ENCODE data around the gene SGMS2.

DNA sequence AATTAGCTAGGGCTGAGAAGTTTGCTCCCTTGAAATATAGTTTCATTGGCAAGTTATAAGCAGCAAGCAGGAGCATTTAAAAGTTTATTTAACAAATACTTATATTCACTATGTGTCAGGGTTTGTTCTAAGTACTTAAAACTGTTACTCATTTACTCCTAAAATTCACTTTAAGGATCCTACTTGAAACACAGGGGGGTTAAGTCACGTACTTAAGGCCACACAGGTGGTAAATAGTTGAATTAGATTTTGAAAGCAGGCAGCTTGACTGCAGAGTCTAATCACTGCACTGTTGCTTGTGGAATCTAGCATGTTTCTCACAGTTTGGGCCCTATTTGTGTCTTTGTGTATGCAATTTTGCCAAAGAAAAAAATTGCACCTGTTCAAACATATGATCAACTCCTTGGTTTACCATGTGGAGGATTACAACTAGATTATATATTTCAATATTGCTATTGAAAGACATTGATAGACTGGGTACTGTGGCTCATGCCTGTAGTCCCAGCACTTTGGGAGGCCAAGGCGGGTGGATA lies 7.6 kb downstream of the SGMS2 start:
- TF ChIP-seq POLR2A (IDR thresholded peaks at IDR 0.05; ENCODE audit: low read depth, low read length) (no peak), POLR2AphosphoS5 (IDR thresholded peaks at IDR 0.05; ENCODE audit: low read depth, low read length) (no peak), SPI1 (IDR thresholded peaks at IDR 0.05; ENCODE audit: low read depth, low read length) (no peak), TAF1 (IDR thresholded peaks at IDR 0.05; ENCODE audit: low read depth, low read length) (no peak), POU2F2 (IDR thresholded peaks at IDR 0.05; ENCODE audit: low read depth, low read length) (no peak)
